Activated CD8-positive, alpha-beta T cell treated with anti-CD3 and anti-CD28 coated beads for 36 hours (primary cell): Measurements from ENCODE around the gene HTR2B. TPM values are rescaled to one million over a fixed set of nuclear protein-coding genes. Genes with fewer than 3 reads are reported as not detected.

Experiments
- ATAC-seq: fragments of 200-7000 bp; cut with Tn5 transposase; one replicate; pipeline ENCODE4 v1.10.0; 2021; ENCODE audit warnings: mild to moderate bottlenecking, moderate library complexity
- CTCF ChIA-PET: fragments of 350-600 bp; sonication (Branson Sonifier 250); formaldehyde crosslinking; loops from one replicate; lab custom pipeline; 2021; ENCODE audit warnings: antibody characterized with exemption; lab: Charles Lee
- POLR2A ChIA-PET: fragments of 350-600 bp; sonication (Branson Sonifier 250); formaldehyde crosslinking; loops from one replicate; lab custom pipeline; 2021; ENCODE audit warnings: antibody characterized with exemption; lab: Charles Lee
- DNase-seq: peaks from one replicate; pipeline ENCODE4 v3.0.0-alpha.2; 2020
- H3K27ac Mint-ChIP-seq: one replicate; pipeline ENCODE4 v1.8.0; 2021; ENCODE audit warnings: mild to moderate bottlenecking, mixed read lengths
- H3K27me3 Mint-ChIP-seq: one replicate; pipeline ENCODE4 v1.8.0; 2021; ENCODE audit warnings: mixed read lengths
- H3K36me3 Mint-ChIP-seq: one replicate; pipeline ENCODE4 v1.8.0; 2021; ENCODE audit warnings: low read depth, mixed read lengths
- H3K4me1 Mint-ChIP-seq: one replicate; pipeline ENCODE4 v1.8.0; 2021; ENCODE audit warnings: low read depth, mixed read lengths
- H3K4me3 Mint-ChIP-seq: one replicate; pipeline ENCODE4 v1.8.0; 2021; ENCODE audit warnings: mild to moderate bottlenecking, moderate library complexity, mixed read lengths
- H3K9me3 Mint-ChIP-seq: one replicate; pipeline ENCODE4 v1.8.0; 2021; ENCODE audit warnings: mixed read lengths
- intact Hi-C: fragments of 100-400 bp; cut with micrococcal nuclease; formaldehyde crosslinking; loops from one replicate; pipeline ENCODE4 v1.10.0; 2022
- total RNA-seq, 2 experiments: library from RNA; stranded (reverse); gene quantifications; one replicate each; pipeline ENCODE4 v1.2.3, GENCODE V29; 2021
- TF ChIP-seq, protein P1 (sequence below): fragments of 200-600 bp; IDR thresholded peaks from one replicate; pipeline ENCODE4 v1.8.0; 2022; ENCODE audit warnings: antibody characterized with exemption, mild to moderate bottlenecking

HTR2B gene
- total RNA-seq, 2 experiments from 2014 or later = not detected

DNA sequence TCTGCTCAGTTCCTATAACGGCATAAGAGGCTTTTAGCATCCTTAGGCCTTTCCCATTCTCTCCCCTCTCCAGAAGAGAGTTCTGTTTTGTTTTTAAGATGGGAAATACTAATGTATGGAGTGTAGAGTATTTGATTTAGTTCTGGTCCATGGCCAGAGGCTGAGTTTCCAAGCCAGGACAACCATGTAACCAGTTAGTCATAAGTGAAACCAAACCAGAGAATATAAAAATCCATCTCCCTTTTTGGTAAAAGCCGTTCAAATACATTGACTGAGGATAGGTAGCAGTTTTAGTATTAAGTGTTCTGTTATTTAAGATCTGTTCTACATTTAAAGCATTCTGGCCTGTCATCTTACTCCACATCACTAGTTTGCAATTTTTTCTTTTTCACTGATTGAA lies 65.1 kb downstream of the HTR2B start:
- H3K27ac Mint-ChIP-seq = peak overlapping the region; percentile 2
- DNase-seq = no peak
- no peak for ATAC-seq
- ChIA-PET POLR2A (no interaction called here), CTCF (interaction anchor here (0.9 to 1.8 kb wide), 3 partner anchors 8 to 235 kb away, joined by 3 to 4 read pairs (median 3); no protein-coding TSS in a partner anchor)
- TF ChIP-seq, protein P1, sequence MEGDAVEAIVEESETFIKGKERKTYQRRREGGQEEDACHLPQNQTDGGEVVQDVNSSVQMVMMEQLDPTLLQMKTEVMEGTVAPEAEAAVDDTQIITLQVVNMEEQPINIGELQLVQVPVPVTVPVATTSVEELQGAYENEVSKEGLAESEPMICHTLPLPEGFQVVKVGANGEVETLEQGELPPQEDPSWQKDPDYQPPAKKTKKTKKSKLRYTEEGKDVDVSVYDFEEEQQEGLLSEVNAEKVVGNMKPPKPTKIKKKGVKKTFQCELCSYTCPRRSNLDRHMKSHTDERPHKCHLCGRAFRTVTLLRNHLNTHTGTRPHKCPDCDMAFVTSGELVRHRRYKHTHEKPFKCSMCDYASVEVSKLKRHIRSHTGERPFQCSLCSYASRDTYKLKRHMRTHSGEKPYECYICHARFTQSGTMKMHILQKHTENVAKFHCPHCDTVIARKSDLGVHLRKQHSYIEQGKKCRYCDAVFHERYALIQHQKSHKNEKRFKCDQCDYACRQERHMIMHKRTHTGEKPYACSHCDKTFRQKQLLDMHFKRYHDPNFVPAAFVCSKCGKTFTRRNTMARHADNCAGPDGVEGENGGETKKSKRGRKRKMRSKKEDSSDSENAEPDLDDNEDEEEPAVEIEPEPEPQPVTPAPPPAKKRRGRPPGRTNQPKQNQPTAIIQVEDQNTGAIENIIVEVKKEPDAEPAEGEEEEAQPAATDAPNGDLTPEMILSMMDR = no peak
- intact Hi-C loops = loop anchor here (10.0 kb wide), 1 partner anchor 235 kb away; no protein-coding TSS in a partner anchor
- no peaks in the 10 kb centered on the region for H3K9me3 Mint-ChIP-seq
- peaks cover 20% of the 10 kb centered on the region for H3K36me3 Mint-ChIP-seq
- H3K27me3 Mint-ChIP-seq = peaks cover 2% of the 10 kb centered on the region
- H3K4me1 Mint-ChIP-seq = peaks cover 32% of the 10 kb centered on the region
- H3K4me3 Mint-ChIP-seq = no peak overlapping the region

DNA sequence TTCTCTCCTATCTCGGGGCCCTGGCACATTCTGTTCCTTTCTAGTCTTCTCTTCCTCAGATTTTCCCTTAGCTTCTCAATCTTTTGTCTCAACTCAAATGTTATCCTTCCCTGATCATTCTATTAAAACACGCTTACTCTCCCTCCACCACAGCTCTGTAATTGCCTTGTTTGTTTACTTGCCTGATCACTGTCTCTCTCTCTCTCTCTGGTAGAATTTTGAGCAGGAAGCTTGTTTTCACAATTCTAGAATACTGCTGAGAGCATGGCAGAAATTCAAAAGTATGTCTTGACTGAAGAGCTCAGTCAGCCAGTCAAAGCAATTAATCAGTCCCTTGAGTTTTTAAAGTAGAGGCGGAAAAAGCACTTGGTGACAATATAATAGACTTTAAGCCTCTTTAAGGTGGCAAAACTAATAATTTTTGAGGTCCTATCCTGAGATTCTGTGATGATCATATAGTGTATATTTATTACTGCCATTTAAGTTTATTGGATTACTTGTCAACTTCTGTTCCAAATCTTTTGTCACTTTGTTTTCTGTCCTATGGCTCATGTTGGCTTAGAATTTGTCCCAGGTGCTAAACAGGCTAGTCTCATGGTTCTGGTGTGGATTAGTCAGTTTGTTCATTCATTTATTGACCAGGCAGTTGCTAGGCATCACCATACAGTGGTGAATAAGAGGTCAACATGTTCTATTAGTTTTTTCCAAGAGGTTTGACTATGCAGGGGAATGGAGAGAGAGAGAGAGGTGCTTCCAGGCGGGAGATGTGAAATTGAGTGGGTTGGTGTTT lies 65.9 kb downstream of the HTR2B start:
- intact Hi-C loops = loop anchor here (10.0 kb wide), 1 partner anchor 234 kb away; no protein-coding TSS in a partner anchor
- Mint-ChIP-seq H3K9me3 (no peaks in the 10 kb centered on the region), H3K4me3 (peak overlapping the region; percentile 81), H3K36me3 (peaks cover 16% of the 10 kb centered on the region), H3K27ac (peak overlapping the region; percentile 24), H3K27me3 (peaks cover 2% of the 10 kb centered on the region), H3K4me1 (peaks cover 34% of the 10 kb centered on the region)
- POLR2A ChIA-PET = interaction anchor here (0.5 to 2.6 kb wide), 2 partner anchors 9 to 448 kb away, joined by 3 to 9 read pairs; no protein-coding TSS in a partner anchor
- CTCF ChIA-PET = interaction anchor here (0.9 to 1.8 kb wide), 6 partner anchors 9 to 354 kb away, joined by 3 to 4 read pairs (median 3); no protein-coding TSS in a partner anchor
- ATAC-seq (no peak), DNase-seq (no peak)
- TF ChIP-seq, protein P1 = no peak

Other genes with a start within 250 kb of the HTR2B start
- 1 to 10 TPM; 5.0 to 5.3 TPM for gene GPR55, start 199.8 kb downstream of the HTR2B start, total RNA-seq
- under 1 TPM; 0.59 to 0.76 TPM for gene SPATA3, start 128.9 kb downstream of the HTR2B start, total RNA-seq
- 1 to 10 TPM; 2.6 to 5.1 TPM for gene C2orf72, start 87.5 kb downstream of the HTR2B start, total RNA-seq
- gene PSMD1, start 68.2 kb downstream of the HTR2B start, total RNA-seq = 100 to 1,000 TPM; 106 to 114 TPM
- 1 to 10 TPM; 2.0 to 2.2 TPM for gene ARMC9, start 73.6 kb upstream of the HTR2B start, total RNA-seq